GM12878 (cell line): Measurements from ENCODE around the gene SMARCB1. TPM values are rescaled to one million over a fixed set of nuclear protein-coding genes. Genes with fewer than 3 reads are reported as not detected.

ENCODE experiments used
- ATAC-seq: fragments of 200-7000 bp; cut with Tn5 transposase; 3 replicates; pipeline ENCODE4 v1.9.1; 2020; ENCODE audit warnings: mild to moderate bottlenecking, moderate library complexity
- BruUV-seq: library from RNA; stranded (reverse); fragments of 400-500 nt; replicated peaks from 2 replicates; lab custom pipeline; 2021; lab: Mats Ljungman, UMichigan
- CTCF ChIA-PET: fragments of 300-600 bp; sonication (Branson Sonifier 250); formaldehyde crosslinking; extraction: SDS; loops from one replicate; lab custom pipeline; 2021; ENCODE audit warnings: inconsistent platforms; lab: Yijun Ruan, JAX
- POLR2A ChIA-PET: fragments of 350-600 bp; formaldehyde crosslinking; extraction: SDS; loops from one replicate; lab custom pipeline; 2021; ENCODE audit warnings: inconsistent platforms; lab: Charles Lee
- RAD21 ChIA-PET: fragments of 300-600 bp; sonication (Branson Sonifier 250); formaldehyde crosslinking; loops from one replicate; lab custom pipeline; 2023; ENCODE audit warnings: antibody characterized with exemption; ENCODE audit not compliant: unreplicated experiment; lab: Charles Lee
- SMC1A ChIA-PET: fragments of 300-600 bp; sonication (Branson Sonifier 250); formaldehyde crosslinking; loops from one replicate; lab custom pipeline; 2023; ENCODE audit not compliant: unreplicated experiment, uncharacterized antibody; lab: Charles Lee
- DNase-seq: peaks from one replicate; pipeline ENCODE4 v3.0.0-alpha.2; 2011; ENCODE audit warnings: low read depth, low spot score
- FAIRE-seq: peaks from 3 replicates; lab custom pipeline; 2011; peaks lifted over from hg19 to GRCh38; lab: Jason Lieb, UNC
- H2AFZ ChIP-seq: 2 replicates; pipeline ENCODE4 v1.6.0; 2011; ENCODE audit warnings: low read depth, low read length, control low read depth; ENCODE audit not compliant: control insufficient read depth
- H3K27ac ChIP-seq: 2 replicates; pipeline ENCODE4 v1.5.1; 2011; ENCODE audit warnings: control low read depth; ENCODE audit not compliant: control insufficient read depth, insufficient read depth
- H3K27me3 ChIP-seq, 2 experiments: replicated peaks in 1 of 2; 2 replicates each; pipeline versions ENCODE4 v1.6.0 to v1.6.1; 2011; ENCODE audit warnings: low read length in 1 of 2; ENCODE audit not compliant: control insufficient read depth in 2 of 2, insufficient read depth in 2 of 2
- H3K36me3 ChIP-seq, 2 experiments: 2 replicates each; pipeline ENCODE4 v1.5.1; 2011; ENCODE audit warnings: low read length in 1 of 2; ENCODE audit not compliant: control insufficient read depth in 2 of 2, insufficient read depth in 2 of 2
- H3K4me1 ChIP-seq: 2 replicates; pipeline ENCODE4 v1.6.1; 2011; ENCODE audit warnings: mild to moderate bottlenecking, low read length, moderate library complexity, mixed read lengths; ENCODE audit not compliant: control insufficient read depth, insufficient read depth
- H3K4me2 ChIP-seq: 2 replicates; pipeline ENCODE4 v1.6.0; 2011; ENCODE audit warnings: control low read depth; ENCODE audit not compliant: control insufficient read depth, insufficient read depth
- H3K4me3 ChIP-seq: fragments of 200-600 bp; sonication (generic); 2 replicates; pipeline ENCODE4 v1.5.1; 2016
- H3K79me2 ChIP-seq: 2 replicates; pipeline ENCODE4 v1.6.0; 2011; ENCODE audit warnings: low read length; ENCODE audit not compliant: control insufficient read depth, insufficient read depth
- H3K9ac ChIP-seq: 2 replicates; pipeline ENCODE4 v1.8.0; 2011; ENCODE audit warnings: low read length, control low read depth, mixed read lengths; ENCODE audit not compliant: control insufficient read depth, insufficient read depth
- H3K9me3 ChIP-seq: replicated peaks from 3 replicates; pipeline ENCODE4 v1.5.1; 2011; ENCODE audit warnings: mild to moderate bottlenecking, low read length; ENCODE audit not compliant: control insufficient read depth, insufficient read depth
- H4K20me1 ChIP-seq: 2 replicates; pipeline ENCODE4 v1.6.0; 2011; ENCODE audit not compliant: control insufficient read depth, insufficient read depth
- BHLHE40 ChIP-seq, 2 experiments: fragments of 450-650 bp in 1 of 2; IDR thresholded peaks; 2 replicates each; pipeline ENCODE4 v1.6.1; 2011 to 2017; ENCODE audit warnings: low read depth in 2 of 2, borderline replicate concordance in 1 of 2, improper control_type of control experiment in 1 of 2, low read length in 1 of 2, mild to moderate bottlenecking in 1 of 2
- BMI1 ChIP-seq: fragments of 450-650 bp; IDR thresholded peaks from 2 replicates; pipeline ENCODE4 v1.6.1; 2016; ENCODE audit warnings: mild to moderate bottlenecking, moderate library complexity, borderline replicate concordance
- BRCA1 ChIP-seq: IDR thresholded peaks from 2 replicates; pipeline ENCODE4 v1.6.1; 2011; ENCODE audit warnings: low read depth, low read length, improper control_type of control experiment
- CHD4 ChIP-seq: fragments of 200-600 bp; sonication (generic); IDR thresholded peaks from 2 replicates; pipeline ENCODE4 v1.6.1; 2016; ENCODE audit warnings: mild to moderate bottlenecking
- EZH2 ChIP-seq: IDR thresholded peaks from 2 replicates; pipeline ENCODE4 v1.6.1; 2012; ENCODE audit warnings: low read depth, mild to moderate bottlenecking, control low read depth, inconsistent platforms, low read length, borderline replicate concordance; ENCODE audit not compliant: control insufficient read depth
- MEF2B ChIP-seq: fragments of 450-650 bp; IDR thresholded peaks from 2 replicates; pipeline ENCODE4 v1.6.1; 2018; ENCODE audit warnings: mild to moderate bottlenecking, moderate library complexity; ENCODE audit not compliant: partially characterized antibody, poor library complexity, severe bottlenecking
- MTA2 ChIP-seq: fragments of 450-650 bp; IDR thresholded peaks from 2 replicates; pipeline ENCODE4 v1.6.1; 2016; ENCODE audit warnings: low read depth, mild to moderate bottlenecking, moderate library complexity
- SMAD1 ChIP-seq: fragments of 450-650 bp; IDR thresholded peaks from 2 replicates; pipeline ENCODE4 v1.6.1; 2018; ENCODE audit warnings: mild to moderate bottlenecking, low read depth; ENCODE audit not compliant: partially characterized antibody
- ZNF207 ChIP-seq: fragments of 450-650 bp; IDR thresholded peaks from 2 replicates; pipeline ENCODE4 v1.6.1; 2014; ENCODE audit warnings: antibody characterized with exemption, mild to moderate bottlenecking, borderline replicate concordance
- ZNF592 ChIP-seq: fragments of 450-650 bp; IDR thresholded peaks from 2 replicates; pipeline ENCODE4 v1.6.1; 2017; ENCODE audit warnings: mild to moderate bottlenecking, moderate library complexity
- WGBS: methylation state at CpG from one replicate; pipeline ENCODE4 v1.1.6; 2016; ENCODE audit warnings: low lambda C conversion rate; ENCODE audit not compliant: insufficient replicate concordance, insufficient coverage; ENCODE audit errors: missing lambda C conversion rate; 5-methylcytosine and 5-hydroxymethylcytosine counted together
- in situ Hi-C: fragments of 300-500 bp; cut with MboI; formaldehyde crosslinking; loops from 9 replicates; pipeline ENCODE4 v1.14.3; 2018; ENCODE audit warnings: mixed read lengths
- intact Hi-C: fragments of 100-400 bp; cut with micrococcal nuclease; formaldehyde crosslinking; loops from one replicate; pipeline ENCODE4 v1.14.2; 2022; ENCODE audit not compliant: unreplicated experiment
- polyA plus RNA-seq, 11 experiments: library from polyadenylated mRNA; depleted of rRNA in 4 of 11; unstranded in 6 of 11; stranded (reverse) in 5 of 11; fragments of >200 nt; fragmentation: Nextera tagmentation in 4 of 11; fragmentation: Illumina TruSeq in 1 of 11; extraction: Ambion mirVana in 4 of 11; extraction: Trizol in 1 of 11; gene quantifications; 1 replicate in 1 of 11; 2 replicates in 10 of 11; pipeline versions ENCODE4 v1.2.1 to v1.2.3, GENCODE V29; 2011 to 2016; ENCODE audit warnings: inconsistent platforms in 2 of 11, missing spikeins in 2 of 11, low read depth in 1 of 11
- total RNA-seq, 4 experiments: library from RNA; depleted of rRNA in 3 of 4; stranded (reverse); fragments of >200 nt in 3 of 4; fragmentation: Illumina TruSeq in 1 of 4; extraction: Trizol in 1 of 4; gene quantifications; 2 replicates each; pipeline versions ENCODE4 v1.2.1 to v1.2.3, GENCODE V29; 2013 to 2021

SMARCB1 gene
- total and polyA plus RNA-seq, 10 of the 15 experiments (the other 5 are each of a cell fraction or from before 2014, with no cell fraction given) = 9.1 to 215 (median 183) TPM

GRCh38 chr22:23815541-23816155 is 28.9 kb downstream of the SMARCB1 start:
- Histone ChIP-seq H3K36me3 (peaks cover 5 to 31% of the 10 kb centered on the region in 2 experiments), H3K9me3 (no peaks in the 10 kb centered on the region), H3K9ac (no peak overlapping the region), H3K4me2 (no peak overlapping the region), H3K79me2 (no peaks in the 10 kb centered on the region), H2AFZ (no peak overlapping the region), H3K4me1 (no peaks in the 10 kb centered on the region), H3K27ac (no peak overlapping the region), H4K20me1 (no peaks in the 10 kb centered on the region; the same call in 1 of the 2 replicates), H3K27me3 (no peaks in the 10 kb centered on the region), H3K4me3 (no peak overlapping the region)
- in situ Hi-C loops = no loop called here
- RAD21 ChIA-PET = no interaction called here
- 93% methylated on average over 10 of the region's 10 CpGs for WGBS
- POLR2A ChIA-PET = interaction anchor here (1.4 kb wide), 1 partner anchor 10 kb away, joined by 3 read pairs; no protein-coding TSS in a partner anchor
- CTCF ChIA-PET = interaction anchor here (1.5 kb wide), 1 partner anchor 10 kb away, joined by 4 read pairs; no protein-coding TSS in a partner anchor
- ATAC-seq = no peak
- no TSS peak for BruUV-seq
- no peak for FAIRE-seq
- no peak for TF ChIP-seq SMAD1
- no peak for DNase-seq
- SMC1A ChIA-PET = no interaction called here
- intact Hi-C loops = no loop called here

GRCh38 chr22:23816156-23816976 is 29.6 kb downstream of the SMARCB1 start:
- intact Hi-C loops (no loop called here), in situ Hi-C loops (no loop called here)
- ATAC-seq = no peak
- no peaks in the 10 kb centered on the region for H3K27me3 ChIP-seq
- H3K79me2 ChIP-seq = no peaks in the 10 kb centered on the region
- no peak for FAIRE-seq
- no peaks in the 10 kb centered on the region for H3K9me3 ChIP-seq
- POLR2A ChIA-PET = interaction anchor here (1.4 kb wide), 1 partner anchor 10 kb away, joined by 3 read pairs; no protein-coding TSS in a partner anchor
- no peak overlapping the region for H3K4me3 ChIP-seq
- RAD21 ChIA-PET = no interaction called here
- no TSS peak for BruUV-seq
- DNase-seq = no peak
- no peaks in the 10 kb centered on the region for H3K4me1 ChIP-seq
- WGBS = 93% methylated on average over 18 of the region's 18 CpGs
- peaks cover 9 to 34% of the 10 kb centered on the region in 2 experiments for H3K36me3 ChIP-seq
- no peak overlapping the region for H3K4me2 ChIP-seq
- H3K9ac ChIP-seq = no peak overlapping the region
- no peak overlapping the region for H2AFZ ChIP-seq
- H3K27ac ChIP-seq = no peak overlapping the region
- no peaks in the 10 kb centered on the region; the same call in 1 of the 2 replicates for H4K20me1 ChIP-seq
- SMC1A ChIA-PET = interaction anchor here (1.1 kb wide), 1 partner anchor 11 kb away, joined by 3 read pairs; no protein-coding TSS in a partner anchor
- CTCF ChIA-PET = interaction anchor here (1.5 kb wide), 1 partner anchor 9 kb away, joined by 4 read pairs; no protein-coding TSS in a partner anchor
- TF ChIP-seq MEF2B = no peak
- no peak for TF ChIP-seq ZNF207
- TF ChIP-seq MTA2 = no peak
- TF ChIP-seq BMI1 = no peak
- TF ChIP-seq CHD4 = no peak
- no peak for TF ChIP-seq EZH2
- no peak for TF ChIP-seq ZNF592
- TF ChIP-seq BHLHE40 (IDR thresholded peaks at IDR 0.05; ENCODE audit: borderline replicate concordance in 1 of 2, low read depth in 2 of 2, low read length in 1 of 2) = no peak
- no peak for TF ChIP-seq BRCA1
